Upper lobe of left lung (tissue), 6 donors: ENCODE data around the gene CHCHD4. TPM values are rescaled to one million over a fixed set of nuclear protein-coding genes. Genes with fewer than 3 reads are reported as not detected.

Experiments
- ATAC-seq, 2 donors: fragments of 200-7000 bp; cut with Tn5 transposase; one replicate each; pipeline ENCODE4 v1.9.1; 2022; ENCODE audit warnings: mild to moderate bottlenecking in 2 of 2, moderate library complexity in 2 of 2; ENCODE audit not compliant: low FRiP score in 2 of 2
- DNase-seq, 2 donors: peaks; one replicate each; pipeline ENCODE4 v3.0.0-alpha.2; 2019 to 2020
- H3K27ac ChIP-seq, 4 donors: fragments of 200-600 bp; sonication (generic); one replicate each; pipeline ENCODE4 v1.5.1; 2016 to 2019
- H3K27me3 ChIP-seq, 4 donors: fragments of 200-600 bp; sonication (generic); one replicate each; pipeline ENCODE4 v1.5.1; 2017 to 2019
- H3K36me3 ChIP-seq, 4 donors: fragments of 200-600 bp; sonication (generic); one replicate each; pipeline ENCODE4 v1.5.1; 2016 to 2019
- H3K4me1 ChIP-seq, 4 donors: fragments of 200-600 bp; sonication (generic); one replicate each; pipeline ENCODE4 v1.5.1; 2018 to 2019
- H3K4me3 ChIP-seq, 4 donors: fragments of 200-600 bp; sonication (generic); one replicate each; pipeline ENCODE4 v1.5.1; 2017 to 2019; ENCODE audit warnings: mild to moderate bottlenecking in 2 of 4, moderate library complexity in 1 of 4
- H3K9me3 ChIP-seq, 4 donors: fragments of 200-600 bp; sonication (generic); one replicate each; pipeline ENCODE4 v1.5.1; 2018 to 2019
- EP300 ChIP-seq, 4 donors: sonication (generic); formaldehyde crosslinking; IDR thresholded peaks; one replicate each; pipeline ENCODE4 v1.5.1; 2017; ENCODE audit warnings: antibody characterized with exemption in 4 of 4, control low read depth in 2 of 4
- POLR2A ChIP-seq, 4 donors: fragments of 450-650 bp; IDR thresholded peaks; one replicate each; pipeline ENCODE4 v1.5.1; 2016 to 2017; ENCODE audit warnings: antibody characterized with exemption in 4 of 4, mild to moderate bottlenecking in 2 of 4
- POLR2AphosphoS5 ChIP-seq, 2 donors: sonication (generic); formaldehyde crosslinking; IDR thresholded peaks; one replicate each; pipeline ENCODE4 v1.5.1; 2017; ENCODE audit warnings: antibody characterized with exemption in 2 of 2
- WGBS, 2 donors: methylation state at CpG; one replicate each; pipeline ENCODE4 v1.1.5; 2017 to 2018; 5-methylcytosine and 5-hydroxymethylcytosine counted together
- total RNA-seq, 6 donors: library from RNA; depleted of rRNA in 4 of 6; stranded (reverse); fragments of >200 nt in 4 of 6; gene quantifications; one replicate each; pipeline versions ENCODE4 v1.1.0 to v1.2.1, GENCODE V29; 2016 to 2021
- TF ChIP-seq, protein P1 (sequence below), 6 experiments: fragments of 450-650 bp in 4 of 6; fragments of 200-600 bp in 2 of 6; sonication (generic) in 2 of 6; IDR thresholded peaks; one replicate each; pipeline ENCODE4 v1.5.1; 2016 to 2019; ENCODE audit warnings: antibody characterized with exemption in 6 of 6
- donor health status: DM: no; HTN: no; CAD: no; lungs with moderate emphysema.
- donor health status: DM: no; HTN: yes; CAD: no; lungs with severe emphysema.

CHCHD4 gene
- total RNA-seq, 6 donors from 2014 or later: 2.1 to 13.2 (median 10.5) TPM

DNA sequence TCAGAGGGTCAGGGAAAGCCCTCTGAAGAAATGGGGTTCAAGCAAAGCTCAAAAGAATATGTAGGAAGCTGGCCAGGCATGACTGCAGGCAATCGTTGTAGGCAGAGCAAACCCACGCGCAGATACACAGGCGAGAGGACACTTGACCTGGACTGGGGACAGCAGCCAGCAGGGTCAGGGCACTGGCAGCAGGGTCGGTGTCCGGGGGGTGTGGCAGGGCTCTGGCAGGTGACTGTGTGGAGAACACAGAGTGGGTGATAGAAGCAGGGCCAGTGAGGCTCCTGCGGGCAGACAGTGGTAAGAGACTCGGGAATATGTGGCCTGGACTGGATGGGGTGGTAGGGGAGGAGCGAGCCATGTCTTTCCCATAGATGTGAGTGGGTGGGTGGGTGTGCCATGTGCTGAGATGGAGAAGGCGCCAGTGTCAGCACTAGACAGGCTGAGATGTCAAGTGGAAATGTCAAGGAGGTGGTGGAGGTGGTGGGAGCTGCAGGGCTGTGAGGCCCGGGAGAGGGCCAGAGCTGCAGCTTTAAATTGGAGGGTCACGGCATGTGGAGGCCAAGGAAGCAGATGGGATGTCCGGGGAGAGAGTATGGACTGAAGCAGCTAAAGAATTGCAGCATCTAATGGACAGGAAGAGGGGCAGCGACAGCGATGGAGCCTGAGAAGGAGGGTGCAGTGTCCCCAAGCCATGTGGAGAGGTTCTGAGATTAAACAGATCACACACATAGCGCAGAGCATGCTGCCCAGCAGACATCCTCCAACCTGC lies 13.6 kb upstream of the CHCHD4 start:
- Histone ChIP-seq H3K36me3 (peaks cover 26 to 96% (median 70%) of the 10 kb centered on the region in 4 donors), H3K9me3 (no peaks in the 10 kb centered on the region), H3K27me3 (no peaks in the 10 kb centered on the region), H3K4me3 (no peak overlapping the region), H3K4me1 (peaks cover 9 to 16% (median 14%) of the 10 kb centered on the region in 4 donors), H3K27ac (peak overlapping the region in 1 of 4 donors; percentile 34)
- ATAC-seq (no peak), DNase-seq (no peak)
- TF ChIP-seq POLR2A (IDR thresholded peaks at IDR 0.05): no peak
- TF ChIP-seq, protein P1, sequence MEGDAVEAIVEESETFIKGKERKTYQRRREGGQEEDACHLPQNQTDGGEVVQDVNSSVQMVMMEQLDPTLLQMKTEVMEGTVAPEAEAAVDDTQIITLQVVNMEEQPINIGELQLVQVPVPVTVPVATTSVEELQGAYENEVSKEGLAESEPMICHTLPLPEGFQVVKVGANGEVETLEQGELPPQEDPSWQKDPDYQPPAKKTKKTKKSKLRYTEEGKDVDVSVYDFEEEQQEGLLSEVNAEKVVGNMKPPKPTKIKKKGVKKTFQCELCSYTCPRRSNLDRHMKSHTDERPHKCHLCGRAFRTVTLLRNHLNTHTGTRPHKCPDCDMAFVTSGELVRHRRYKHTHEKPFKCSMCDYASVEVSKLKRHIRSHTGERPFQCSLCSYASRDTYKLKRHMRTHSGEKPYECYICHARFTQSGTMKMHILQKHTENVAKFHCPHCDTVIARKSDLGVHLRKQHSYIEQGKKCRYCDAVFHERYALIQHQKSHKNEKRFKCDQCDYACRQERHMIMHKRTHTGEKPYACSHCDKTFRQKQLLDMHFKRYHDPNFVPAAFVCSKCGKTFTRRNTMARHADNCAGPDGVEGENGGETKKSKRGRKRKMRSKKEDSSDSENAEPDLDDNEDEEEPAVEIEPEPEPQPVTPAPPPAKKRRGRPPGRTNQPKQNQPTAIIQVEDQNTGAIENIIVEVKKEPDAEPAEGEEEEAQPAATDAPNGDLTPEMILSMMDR (IDR thresholded peaks at IDR 0.05): no peak
- no peak for TF ChIP-seq POLR2AphosphoS5 (IDR thresholded peaks at IDR 0.05)
- TF ChIP-seq EP300 (IDR thresholded peaks at IDR 0.05): no peak
- WGBS, 2 donors: 88 to 89% methylated on average over 16 of the region's 16 CpGs

DNA sequence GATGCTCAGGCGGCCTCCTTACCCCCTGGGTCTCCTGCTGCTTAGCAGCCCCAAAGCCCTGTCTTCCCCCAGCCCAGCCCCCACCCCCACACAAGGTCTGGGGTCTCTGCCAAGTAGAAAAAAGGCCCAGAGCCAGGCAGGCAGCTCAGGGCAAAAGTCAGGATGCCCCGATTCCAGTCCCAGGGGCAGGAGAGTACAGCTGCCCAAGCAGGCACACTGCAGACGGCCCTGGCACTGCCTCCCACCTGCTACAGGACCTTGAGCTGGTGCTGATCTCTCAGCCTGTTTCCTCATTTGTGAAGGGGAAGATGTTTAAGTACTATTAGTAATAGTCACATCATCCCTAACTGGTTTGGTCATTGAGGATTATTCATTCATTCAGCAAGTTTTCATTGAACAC lies 12.8 kb upstream of the CHCHD4 start:
- Histone ChIP-seq H3K27me3 (no peaks in the 10 kb centered on the region), H3K36me3 (peaks cover 34 to 100% (median 79%) of the 10 kb centered on the region in 4 donors)
- ATAC-seq: no peak

DNA sequence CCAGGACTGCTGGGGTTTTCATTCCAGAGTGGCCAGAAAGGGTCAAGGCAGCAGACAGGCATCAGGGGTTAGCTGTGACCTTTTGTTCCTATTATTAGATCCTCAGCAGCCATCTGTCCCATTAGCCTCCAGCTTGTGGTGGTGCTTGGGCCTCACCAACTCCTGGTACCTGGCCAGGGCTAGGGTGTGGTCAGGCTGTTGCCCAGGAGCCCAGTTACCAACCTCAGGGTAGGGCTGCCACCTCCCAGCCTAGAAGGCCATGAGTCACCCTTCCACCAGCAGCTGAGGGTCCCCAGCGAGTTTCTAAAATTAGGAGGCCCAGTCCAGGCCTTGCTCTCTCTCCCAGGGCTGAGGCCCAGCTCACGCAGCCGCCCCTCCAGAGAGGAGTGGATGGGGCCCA lies 12.3 kb upstream of the CHCHD4 start:
- no peak overlapping the region for H3K4me3 ChIP-seq
- no peak for ATAC-seq
- TF ChIP-seq EP300 (IDR thresholded peaks at IDR 0.05) (no peak), POLR2AphosphoS5 (IDR thresholded peaks at IDR 0.05) (no peak), POLR2A (IDR thresholded peaks at IDR 0.05) (no peak)
- TF ChIP-seq, protein P1 (IDR thresholded peaks at IDR 0.05): no peak
- peaks cover 39 to 100% (median 80%) of the 10 kb centered on the region in 4 donors for H3K36me3 ChIP-seq
- peaks cover 0 to 4% (median 4%) of the 10 kb centered on the region in 4 donors for H3K4me1 ChIP-seq
- no peak for DNase-seq
- no peaks in the 10 kb centered on the region for H3K9me3 ChIP-seq
- 80 to 100% methylated on average over 1 to 2 of the region's 3 CpGs for WGBS, 2 donors
- no peaks in the 10 kb centered on the region for H3K27me3 ChIP-seq
- H3K27ac ChIP-seq: peak overlapping the region in 3 of 4 donors; percentile 0 to 38 (median 30)

More for the DNA sequence above, 12.8 kb upstream of the CHCHD4 start:
- Histone ChIP-seq H3K9me3 (no peaks in the 10 kb centered on the region), H3K27ac (peak overlapping the region in 2 of 4 donors; percentile 0 to 38), H3K4me3 (no peak overlapping the region), H3K4me1 (peaks cover 4 to 8% (median 6%) of the 10 kb centered on the region in 4 donors)
- TF ChIP-seq EP300 (IDR thresholded peaks at IDR 0.05) (no peak), POLR2AphosphoS5 (IDR thresholded peaks at IDR 0.05) (no peak), POLR2A (IDR thresholded peaks at IDR 0.05) (no peak)
- TF ChIP-seq, protein P1 (IDR thresholded peaks at IDR 0.05): no peak
- WGBS, 2 donors: 87 to 100% methylated on average over 2 to 3 of the region's 3 CpGs
- no peak for DNase-seq

DNA sequence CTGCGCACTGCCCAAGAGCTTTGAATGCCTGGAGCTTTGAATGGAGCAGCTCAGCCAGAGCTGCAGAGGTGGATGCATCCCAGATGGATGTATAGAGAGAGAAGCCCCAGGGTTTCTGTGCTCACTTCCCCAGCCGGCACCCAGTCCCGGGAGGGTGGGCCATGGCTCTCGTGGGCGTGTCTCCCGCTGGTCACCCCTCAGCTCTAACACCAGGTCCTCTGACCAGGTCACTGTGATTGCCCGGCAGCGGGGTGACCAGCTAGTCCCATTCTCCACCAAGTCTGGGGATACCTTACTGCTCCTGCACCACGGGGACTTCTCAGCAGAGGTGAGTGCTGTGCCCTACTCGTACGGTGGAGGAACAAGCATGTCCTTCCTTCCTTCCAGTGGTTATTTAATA lies 10.9 kb upstream of the CHCHD4 start:
- DNase-seq (no peak), ATAC-seq (no peak)
- Histone ChIP-seq H3K27ac (no peak overlapping the region), H3K36me3 (peaks cover 50 to 100% (median 85%) of the 10 kb centered on the region in 4 donors), H3K4me1 (no peaks in the 10 kb centered on the region), H3K9me3 (no peaks in the 10 kb centered on the region), H3K27me3 (no peaks in the 10 kb centered on the region), H3K4me3 (no peak overlapping the region)
- WGBS, 2 donors: 87 to 90% methylated on average over 3 to 11 of the region's 11 CpGs
- no peak for TF ChIP-seq EP300 (IDR thresholded peaks at IDR 0.05)
- TF ChIP-seq, protein P1 (IDR thresholded peaks at IDR 0.05): no peak
- no peak for TF ChIP-seq POLR2AphosphoS5 (IDR thresholded peaks at IDR 0.05)
